OCI-M2 (cell line): ENCODE results near the gene TBC1D22A.

Experiments used
- DNase-seq: peaks from one replicate; lab custom pipeline; 2025; ENCODE audit not compliant: unreplicated experiment; lab: John Stamatoyannopoulos, UW

TBC1D22A gene

GRCh38 chr22:47068626-47068996 is 306.2 kb downstream of the TBC1D22A start:
- no peak for DNase-seq

- DNase-seq, result no peak
These were observed 306.8 kb downstream of the TBC1D22A start for GRCh38 chr22:47069270-47069669.

- no peak for DNase-seq
These were observed 308.8 kb downstream of the TBC1D22A start for GRCh38 chr22:47071078-47071806.

GRCh38 chr22:47071807-47072641 is 309.6 kb downstream of the TBC1D22A start:
- DNase-seq, result no peak

GRCh38 chr22:47072642-47072967 is 310.2 kb downstream of the TBC1D22A start:
- DNase-seq, result no peak

GRCh38 chr22:47073075-47073474 is 310.6 kb downstream of the TBC1D22A start:
- DNase-seq, result no peak

GRCh38 chr22:47074105-47074504 is 311.7 kb downstream of the TBC1D22A start:
- DNase-seq, result no peak

GRCh38 chr22:47075568-47075967 is 313.1 kb downstream of the TBC1D22A start:
- DNase-seq, result no peak

GRCh38 chr22:47076758-47077157 is 314.3 kb downstream of the TBC1D22A start:
- no peak for DNase-seq

GRCh38 chr22:47080100-47080499 is 317.6 kb downstream of the TBC1D22A start:
- DNase-seq, result no peak

GRCh38 chr22:47082505-47082904 is 320.1 kb downstream of the TBC1D22A start:
- no peak for DNase-seq

- DNase-seq, result no peak
These were observed 321.0 kb downstream of the TBC1D22A start for GRCh38 chr22:47083379-47083986.

- DNase-seq, result no peak
These were observed 321.8 kb downstream of the TBC1D22A start for GRCh38 chr22:47084226-47084625.

- DNase-seq, result no peak
These were observed 324.3 kb downstream of the TBC1D22A start for GRCh38 chr22:47086596-47087248.

GRCh38 chr22:47088480-47089158 is 326.2 kb downstream of the TBC1D22A start:
- DNase-seq, result no peak

GRCh38 chr22:47089374-47089773 is 326.9 kb downstream of the TBC1D22A start:
- no peak for DNase-seq

GRCh38 chr22:47089796-47090460 is 327.5 kb downstream of the TBC1D22A start:
- no peak for DNase-seq

- peak; percentile 55 for DNase-seq
These were observed 328.3 kb downstream of the TBC1D22A start for GRCh38 chr22:47090591-47091245.

GRCh38 chr22:47091246-47091651 is 328.8 kb downstream of the TBC1D22A start:
- peak; percentile 32 for DNase-seq
